ENCODE data around the gene SUPT5H. TPM values are rescaled to one million over a fixed set of nuclear protein-coding genes. Genes with fewer than 3 reads are reported as not detected.

The SUPT5H gene
- total and polyA plus RNA-seq, 2 of the 4 experiments (the other 2 are of a cell fraction), result 75.3 to 116 TPM

GRCh38 chr19:39434123-39435076, 11.0 kb upstream of the SUPT5H start:
- ATAC-seq (ENCODE audit: low read depth) (no peak), DNase-seq (no peak)
- H3K9me1 ChIP-seq (ENCODE audit: insufficient read depth, low read length), result peaks cover 5% of the 10 kb centered on the region
- H4K8ac ChIP-seq (ENCODE audit: low read depth in 2 of 2, low read length in 2 of 2), result no peak overlapping the region; a peak in 1 of 4 replicates
- peaks cover 22 to 47% of the 10 kb centered on the region in 2 experiments for H3K79me1 ChIP-seq (ENCODE audit: low read depth in 1 of 2, low read length in 2 of 2)
- no peaks in the 10 kb centered on the region for H3K27me3 ChIP-seq (ENCODE audit: control insufficient read depth, insufficient read depth, low read length)
- CTCF ChIA-PET, result no interaction called here
- POLR2A ChIA-PET (ENCODE audit: unreplicated experiment), result no interaction called here
- no peak overlapping the region; the same call in 1 of the 2 replicates for H3K27ac ChIP-seq (ENCODE audit: insufficient read depth, low read length)
- no peak overlapping the region for H3K14ac ChIP-seq (replicated peaks; ENCODE audit: low read depth, low read length)
- no peak overlapping the region for H4K91ac ChIP-seq (ENCODE audit: insufficient read depth, low read depth, low read length)
- H2BK5ac ChIP-seq (ENCODE audit: low read depth, low read length, poor library complexity, severe bottlenecking), result no peak overlapping the region
- no peak overlapping the region for H2BK15ac ChIP-seq (ENCODE audit: low read depth, low read length)
- WGBS, 2 experiments (ENCODE audit: extremely low coverage in 2 of 2, insufficient read length in 1 of 2), result 100% methylated on average over 1 of the region's 10 CpGs; no CpG with 5 or more reads in 1 of the 2 experiments
- peak overlapping the region; percentile 94 for H3K9ac ChIP-seq (ENCODE audit: low read depth, low read length)
- intact Hi-C loops (cut with micrococcal nuclease) (no loop called here), in situ Hi-C loops (cut with MboI; ENCODE audit: low sequenced_read_pairs) (loop anchor here (25.0 kb wide), 1 partner anchor 403 kb away; the partner anchor contains the start of genes DYRK1B and FBL), dilution Hi-C loops (cut with HindIII; ENCODE audit: low sequenced_read_pairs, unreplicated experiment) (no loop called here)
- H3K4ac ChIP-seq (ENCODE audit: low read depth, low read length), result no peak overlapping the region
- no TSS peak for BruUV-seq (replicated peaks)
- no peak overlapping the region for H2BK20ac ChIP-seq (ENCODE audit: low read depth, low read length)
- H3K56ac ChIP-seq (ENCODE audit: extremely low read depth, insufficient read depth, low read length), result no peak overlapping the region
- 0 out of 2 replicates have a peak overlapping the region, but pooled peaks have one; percentile 77 for H3K4me3 ChIP-seq (ENCODE audit: insufficient read depth, low read depth, low read length)
- H3K36me3 ChIP-seq (ENCODE audit: control insufficient read depth, insufficient read depth, low read length), result peaks cover 23% of the 10 kb centered on the region
- H2AK5ac ChIP-seq (ENCODE audit: low read depth, low read length), result no peak overlapping the region
- H2BK120ac ChIP-seq (ENCODE audit: low read depth, low read length), result no peak overlapping the region
- H3K4me2 ChIP-seq (ENCODE audit: low read depth, low read length), result peak overlapping the region; percentile 80
- H3K9me3 ChIP-seq (ENCODE audit: control insufficient read depth, insufficient read depth, low read length), result no peaks in the 10 kb centered on the region
- peaks cover 11% of the 10 kb centered on the region for H3K4me1 ChIP-seq (ENCODE audit: control insufficient read depth, insufficient read depth, low read length)
- H2AFZ ChIP-seq (replicated peaks; ENCODE audit: low read length, poor library complexity), result no peak overlapping the region
- no peak overlapping the region for H2AK9ac ChIP-seq (replicated peaks; ENCODE audit: low read depth, low read length, poor library complexity)
- no peak overlapping the region for H3K23ac ChIP-seq (ENCODE audit: low read depth, low read length)
- no peak overlapping the region for H3K18ac ChIP-seq (ENCODE audit: low read depth, low read length)
- no peak overlapping the region for H4K5ac ChIP-seq (ENCODE audit: low read depth, low read length)
- H4K20me1 ChIP-seq (ENCODE audit: insufficient read depth, low read length), result peaks cover 38% of the 10 kb centered on the region
- TF ChIP-seq MAFK (IDR thresholded peaks at IDR 0.05; ENCODE audit: low read depth, low read length), result no peak
- TF ChIP-seq CHD1 (IDR thresholded peaks at IDR 0.05; ENCODE audit: low read depth, low read length), result no peak
- TF ChIP-seq USF2 (IDR thresholded peaks at IDR 0.05; ENCODE audit: low read depth, low read length), result no peak
- no peak for TF ChIP-seq ELK1 (IDR thresholded peaks at IDR 0.05; ENCODE audit: borderline replicate concordance, low read depth, low read length)
- no peak for TF ChIP-seq NFE2L2 (IDR thresholded peaks at IDR 0.05; ENCODE audit: low read depth, low read length)
- TF ChIP-seq MXI1 (IDR thresholded peaks at IDR 0.05; ENCODE audit: borderline replicate concordance, low read depth, low read length), result no peak
- TF ChIP-seq RFX5 (IDR thresholded peaks at IDR 0.05; ENCODE audit: low read depth, low read length), result no peak
- TF ChIP-seq SMC3 (IDR thresholded peaks at IDR 0.05; ENCODE audit: low read depth, low read length), result no peak
- TF ChIP-seq CEBPB (IDR thresholded peaks at IDR 0.05; ENCODE audit: low read depth, low read length), result no peak
- no peak for TF ChIP-seq RCOR1 (IDR thresholded peaks at IDR 0.05; ENCODE audit: insufficient replicate concordance, low read length)
- TF ChIP-seq FOS (IDR thresholded peaks at IDR 0.05; ENCODE audit: low read depth, low read length), result no peak
- no peak for TF ChIP-seq MAZ (IDR thresholded peaks at IDR 0.05; ENCODE audit: borderline replicate concordance, low read depth, low read length)
- no peak for TF ChIP-seq CTCF (conservative IDR thresholded peaks at IDR 0.05; ENCODE audit: low read depth, low read length)
- no peak for TF ChIP-seq POLR2A (IDR thresholded peaks at IDR 0.05; ENCODE audit: low read depth, low read length)
